Fibroblast of lung (primary cell): Measurements from ENCODE around the gene ARFGAP3. TPM values are rescaled to one million over a fixed set of nuclear protein-coding genes. Genes with fewer than 3 reads are reported as not detected.

ENCODE experiments used
- DNase-seq, 2 donors: peaks; one replicate each; pipeline versions ENCODE4 v3.0.0 to v3.0.0-alpha.2; 2010; ENCODE audit warnings: low read depth in 2 of 2
- H2AFZ ChIP-seq: 2 replicates; pipeline ENCODE4 v1.5.1; 2012; ENCODE audit warnings: low read length, control low read depth, inconsistent platforms
- H3K27ac ChIP-seq: 2 replicates; pipeline ENCODE4 v1.5.1; 2011; ENCODE audit warnings: low read length, control low read depth; ENCODE audit not compliant: insufficient read depth
- H3K27me3 ChIP-seq: 2 replicates; pipeline ENCODE4 v1.5.1; 2011; ENCODE audit warnings: mild to moderate bottlenecking, low read length; ENCODE audit not compliant: control insufficient read depth, insufficient read depth
- H3K36me3 ChIP-seq: 2 replicates; pipeline ENCODE4 v1.5.1; 2011; ENCODE audit warnings: low read length; ENCODE audit not compliant: control insufficient read depth, insufficient read depth
- H3K4me1 ChIP-seq: 2 replicates; pipeline ENCODE4 v1.5.1; 2011; ENCODE audit warnings: low read length; ENCODE audit not compliant: control insufficient read depth, insufficient read depth; ENCODE audit errors: extremely low read depth
- H3K4me2 ChIP-seq: 2 replicates; pipeline ENCODE4 v1.5.1; 2011; ENCODE audit warnings: low read length, control low read depth; ENCODE audit not compliant: insufficient read depth; ENCODE audit errors: extremely low read depth
- H3K4me3 ChIP-seq, 4 experiments: fragments of 200-600 bp in 1 of 4; sonication (generic) in 1 of 4; replicated peaks in 1 of 4; 2 replicates each; pipeline ENCODE4 v1.5.1; 2011 to 2016; ENCODE audit warnings: low read length in 4 of 4, low read depth in 3 of 4, mild to moderate bottlenecking in 3 of 4, control low read depth in 2 of 4, inconsistent platforms in 1 of 4, mixed read lengths in 1 of 4; ENCODE audit not compliant: insufficient read depth in 1 of 4; ENCODE audit errors: control extremely low read depth in 1 of 4
- H3K79me2 ChIP-seq: 2 replicates; pipeline ENCODE4 v1.5.1; 2012; ENCODE audit warnings: mild to moderate bottlenecking, low read length, inconsistent platforms; ENCODE audit not compliant: control insufficient read depth, insufficient read depth
- H3K9ac ChIP-seq: 2 replicates; pipeline ENCODE4 v1.5.1; 2011; ENCODE audit warnings: mild to moderate bottlenecking, low read length, control low read depth; ENCODE audit not compliant: insufficient read depth
- H3K9me3 ChIP-seq: 2 replicates; pipeline ENCODE4 v1.5.1; 2012; ENCODE audit warnings: low read depth, low read length; ENCODE audit not compliant: control insufficient read depth, insufficient read depth
- H4K20me1 ChIP-seq: 2 replicates; pipeline ENCODE4 v1.5.1; 2011; ENCODE audit warnings: low read length; ENCODE audit not compliant: control insufficient read depth, insufficient read depth; ENCODE audit errors: extremely low read depth
- CTCF ChIP-seq, 2 donors: IDR thresholded peaks in 1 of 2; conservative IDR thresholded peaks in 1 of 2; 1 replicate in 1 of 2; 2 replicates in 1 of 2; pipeline ENCODE4 v1.5.1; 2011 to 2012; ENCODE audit warnings: low read length in 2 of 2, control low read depth in 1 of 2, inconsistent platforms in 1 of 2, low read depth in 1 of 2, mild to moderate bottlenecking in 1 of 2
- EZH2 ChIP-seq: IDR thresholded peaks from 2 replicates; pipeline ENCODE4 v1.5.1; 2012; ENCODE audit warnings: low read length, control low read depth, mild to moderate bottlenecking; ENCODE audit errors: missing control alignments
- polyA plus RNA-seq, 2 donors: library from polyadenylated mRNA; depleted of rRNA in 1 of 2; stranded (reverse) in 1 of 2; unstranded in 1 of 2; fragments of >200 nt; gene quantifications; 2 replicates each; pipeline ENCODE4 v1.2.1, GENCODE V29; 2011 to 2012; ENCODE audit warnings: missing spikeins in 1 of 2
- total RNA-seq: library from RNA; depleted of rRNA; stranded (reverse); fragments of >200 nt; gene quantifications from 2 replicates; pipeline ENCODE4 v1.2.1, GENCODE V29; 2014

The ARFGAP3 gene
- total and polyA plus RNA-seq, 2 donors (not counting 1 experiment from before 2014, with no cell fraction given) = 62.1 to 74.1 TPM

DNA sequence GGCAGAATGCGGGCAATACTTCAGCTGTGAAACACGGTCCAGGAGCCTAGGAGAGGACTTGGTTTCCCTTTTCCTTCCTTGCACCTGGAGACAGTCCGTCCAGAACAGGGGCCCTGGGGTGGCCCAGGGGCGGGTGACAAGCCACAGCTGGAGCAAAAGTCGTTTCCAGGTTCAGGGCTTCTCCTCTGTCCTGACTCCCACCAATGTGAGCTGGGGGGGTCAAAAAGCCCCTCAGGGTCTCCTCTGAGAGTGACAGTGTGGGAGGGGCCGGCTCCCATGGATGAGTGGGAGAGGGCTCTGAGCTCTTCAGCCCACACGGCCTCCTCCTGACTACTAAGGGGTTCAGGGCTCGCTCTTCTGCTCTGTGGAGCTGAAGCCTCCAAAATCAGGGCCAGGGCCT, 20.1 kb upstream of the ARFGAP3 start:
- H3K9ac ChIP-seq = no peak overlapping the region
- no peak overlapping the region for H2AFZ ChIP-seq
- H3K9me3 ChIP-seq = no peaks in the 10 kb centered on the region
- H3K4me1 ChIP-seq = no peaks in the 10 kb centered on the region
- no peak overlapping the region for H3K4me3 ChIP-seq
- TF ChIP-seq EZH2 (no peak), CTCF (conservative IDR thresholded peaks at IDR 0.05 in 1 of 2, IDR thresholded peaks at IDR 0.05 in 1 of 2; ENCODE audit: low read depth in 1 of 2, low read length in 2 of 2) (no peak)
- no peak overlapping the region for H3K4me2 ChIP-seq
- peaks cover 24% of the 10 kb centered on the region for H3K36me3 ChIP-seq
- H3K27ac ChIP-seq = no peak overlapping the region
- H4K20me1 ChIP-seq = no peaks in the 10 kb centered on the region
- no peaks in the 10 kb centered on the region for H3K79me2 ChIP-seq
- no peaks in the 10 kb centered on the region for H3K27me3 ChIP-seq
- DNase-seq = no peak

DNA sequence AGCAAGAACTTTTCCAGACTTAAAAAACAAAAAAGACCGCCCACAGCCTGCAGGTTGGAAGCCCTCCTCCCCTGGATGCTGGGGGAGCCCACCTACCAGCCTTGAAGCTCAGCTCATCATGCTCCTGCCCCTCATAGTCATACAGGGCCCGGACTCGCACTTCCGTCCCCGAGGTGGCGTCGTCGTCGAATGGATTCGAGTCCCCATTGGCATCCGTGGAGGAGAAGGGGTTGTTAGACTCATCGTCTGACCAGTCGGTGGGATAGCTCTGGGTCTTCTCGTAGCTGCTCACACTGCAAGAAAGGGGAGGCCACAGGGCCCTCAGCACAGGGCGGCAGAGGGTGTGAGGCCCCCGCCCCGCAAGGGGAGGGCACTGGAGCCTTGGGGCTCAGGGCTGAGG, 19.0 kb upstream of the ARFGAP3 start:
- Histone ChIP-seq H3K27me3 (no peaks in the 10 kb centered on the region), H3K9ac (no peak overlapping the region), H3K36me3 (peaks cover 21% of the 10 kb centered on the region), H3K27ac (no peak overlapping the region), H4K20me1 (no peaks in the 10 kb centered on the region), H3K4me3 (no peak overlapping the region), H3K79me2 (no peaks in the 10 kb centered on the region), H3K4me2 (no peak overlapping the region), H2AFZ (no peak overlapping the region), H3K4me1 (no peaks in the 10 kb centered on the region), H3K9me3 (no peaks in the 10 kb centered on the region)
- DNase-seq = no peak
- TF ChIP-seq CTCF (conservative IDR thresholded peaks at IDR 0.05 in 1 of 2, IDR thresholded peaks at IDR 0.05 in 1 of 2; ENCODE audit: low read depth in 1 of 2, low read length in 2 of 2) (no peak), EZH2 (no peak)

GRCh38 chr22:42874010-42874409, 16.9 kb upstream of the ARFGAP3 start:
- H3K4me1 ChIP-seq = no peaks in the 10 kb centered on the region
- H3K36me3 ChIP-seq = peaks cover 17% of the 10 kb centered on the region
- no peaks in the 10 kb centered on the region for H3K79me2 ChIP-seq
- no peak overlapping the region for H3K4me3 ChIP-seq
- no peak overlapping the region for H3K9ac ChIP-seq
- H4K20me1 ChIP-seq = no peaks in the 10 kb centered on the region
- no peaks in the 10 kb centered on the region for H3K27me3 ChIP-seq
- no peaks in the 10 kb centered on the region for H3K9me3 ChIP-seq
- TF ChIP-seq EZH2 (no peak), CTCF (conservative IDR thresholded peaks at IDR 0.05 in 1 of 2, IDR thresholded peaks at IDR 0.05 in 1 of 2; ENCODE audit: low read depth in 1 of 2, low read length in 2 of 2) (no peak)
- H3K4me2 ChIP-seq = no peak overlapping the region
- H2AFZ ChIP-seq = no peak overlapping the region
- no peak for DNase-seq
- H3K27ac ChIP-seq = no peak overlapping the region
